Left lung (tissue), 10 donors: Measurements from ENCODE around the gene VWF. TPM values are rescaled to one million over a fixed set of nuclear protein-coding genes. Genes with fewer than 3 reads are reported as not detected.

ENCODE experiments used
- ATAC-seq: fragments of 200-7000 bp; cut with Tn5 transposase; one replicate; pipeline ENCODE4 v1.9.1; 2020; ENCODE audit warnings: moderate library complexity
- DNase-seq, 4 donors: peaks; one replicate each; pipeline ENCODE4 v3.0.0-alpha.2; 2013 to 2020
- H3K27ac ChIP-seq, 2 donors: fragments of 200-600 bp; sonication (generic) in 1 of 2; one replicate each; pipeline versions ENCODE4 v1.5.0 to v1.8.0; 2020 to 2021
- H3K27me3 ChIP-seq, 2 donors: fragments of 200-600 bp; sonication (generic) in 1 of 2; one replicate each; pipeline versions ENCODE4 v1.5.0 to v1.8.0; 2020 to 2021
- H3K36me3 ChIP-seq, 2 donors: fragments of 200-600 bp; sonication (generic) in 1 of 2; one replicate each; pipeline versions ENCODE4 v1.5.0 to v1.8.0; 2020 to 2021
- H3K4me1 ChIP-seq, 2 donors: fragments of 200-600 bp; one replicate each; pipeline ENCODE4 v1.8.0; 2021
- H3K4me3 ChIP-seq, 2 donors: fragments of 200-600 bp; sonication (generic) in 1 of 2; one replicate each; pipeline versions ENCODE4 v1.5.0 to v1.8.0; 2020 to 2021; ENCODE audit warnings: mild to moderate bottlenecking in 1 of 2
- H3K9me3 ChIP-seq, 2 donors: fragments of 200-600 bp; sonication (generic) in 1 of 2; one replicate each; pipeline versions ENCODE4 v1.5.0 to v1.8.0; 2020 to 2021
- intact Hi-C, 2 donors: fragments of 100-400 bp; cut with DNase I; formaldehyde crosslinking; loops; one replicate each; pipeline versions ENCODE4 v1.11.2 to v1.14.2; 2022
- polyA plus RNA-seq, 6 donors: library from polyadenylated mRNA; unstranded; fragments of 120-200 nt; gene quantifications; one replicate each; pipeline ENCODE4 v1.2.1, GENCODE V29; 2013; ENCODE audit not compliant: insufficient read length in 6 of 6
- total RNA-seq, 2 donors: library from RNA; stranded (reverse); fragmentation: NEBNext Ultra II Directional; extraction: Animal tissue kit (Norgen Biotek cat#: 25700); gene quantifications; one replicate each; pipeline ENCODE4 v1.2.1, GENCODE V29; 2021
- TF ChIP-seq, protein P1 (sequence below), 2 donors: fragments of 200-600 bp; sonication (generic) in 1 of 2; IDR thresholded peaks; one replicate each; pipeline versions ENCODE4 v1.5.0 to v1.8.0; 2021; ENCODE audit warnings: antibody characterized with exemption in 2 of 2
- donor health status: DM: no; HTN: yes; CAD: no.
- donor health status: DM: no; HTN: no; CAD: no.

Gene VWF
- total and polyA plus RNA-seq, 8 donors: 123 to 401 (median 147) TPM

DNA sequence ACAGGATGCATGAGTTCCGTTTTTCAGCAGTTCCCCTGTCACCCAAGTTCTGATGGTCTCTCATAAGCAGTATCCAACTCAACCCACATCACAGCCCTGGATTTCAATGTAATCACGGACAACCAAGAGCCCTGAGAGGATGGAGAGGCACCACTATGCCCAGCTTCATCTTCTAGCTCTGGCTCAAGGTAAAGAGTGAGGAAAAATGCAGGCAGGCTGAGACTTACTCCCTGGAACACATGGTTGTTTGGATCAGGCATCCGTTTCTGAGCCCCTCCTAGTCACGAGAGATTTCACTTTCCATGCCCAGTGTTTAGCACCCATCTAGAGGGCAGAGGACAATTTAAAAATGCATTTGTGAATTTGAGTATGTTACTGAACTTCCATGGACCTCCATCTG lies 224.4 kb downstream of the VWF start:
- Histone ChIP-seq H3K27ac (no peak overlapping the region), H3K9me3 (no peaks in the 10 kb centered on the region), H3K27me3 (no peaks in the 10 kb centered on the region), H3K4me1 (no peaks in the 10 kb centered on the region), H3K36me3 (no peaks in the 10 kb centered on the region), H3K4me3 (no peak overlapping the region)
- no peak for ATAC-seq
- intact Hi-C loops: no loop called here
- TF ChIP-seq, protein P1, sequence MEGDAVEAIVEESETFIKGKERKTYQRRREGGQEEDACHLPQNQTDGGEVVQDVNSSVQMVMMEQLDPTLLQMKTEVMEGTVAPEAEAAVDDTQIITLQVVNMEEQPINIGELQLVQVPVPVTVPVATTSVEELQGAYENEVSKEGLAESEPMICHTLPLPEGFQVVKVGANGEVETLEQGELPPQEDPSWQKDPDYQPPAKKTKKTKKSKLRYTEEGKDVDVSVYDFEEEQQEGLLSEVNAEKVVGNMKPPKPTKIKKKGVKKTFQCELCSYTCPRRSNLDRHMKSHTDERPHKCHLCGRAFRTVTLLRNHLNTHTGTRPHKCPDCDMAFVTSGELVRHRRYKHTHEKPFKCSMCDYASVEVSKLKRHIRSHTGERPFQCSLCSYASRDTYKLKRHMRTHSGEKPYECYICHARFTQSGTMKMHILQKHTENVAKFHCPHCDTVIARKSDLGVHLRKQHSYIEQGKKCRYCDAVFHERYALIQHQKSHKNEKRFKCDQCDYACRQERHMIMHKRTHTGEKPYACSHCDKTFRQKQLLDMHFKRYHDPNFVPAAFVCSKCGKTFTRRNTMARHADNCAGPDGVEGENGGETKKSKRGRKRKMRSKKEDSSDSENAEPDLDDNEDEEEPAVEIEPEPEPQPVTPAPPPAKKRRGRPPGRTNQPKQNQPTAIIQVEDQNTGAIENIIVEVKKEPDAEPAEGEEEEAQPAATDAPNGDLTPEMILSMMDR (IDR thresholded peaks at IDR 0.05): no peak
- DNase-seq: no peak

DNA sequence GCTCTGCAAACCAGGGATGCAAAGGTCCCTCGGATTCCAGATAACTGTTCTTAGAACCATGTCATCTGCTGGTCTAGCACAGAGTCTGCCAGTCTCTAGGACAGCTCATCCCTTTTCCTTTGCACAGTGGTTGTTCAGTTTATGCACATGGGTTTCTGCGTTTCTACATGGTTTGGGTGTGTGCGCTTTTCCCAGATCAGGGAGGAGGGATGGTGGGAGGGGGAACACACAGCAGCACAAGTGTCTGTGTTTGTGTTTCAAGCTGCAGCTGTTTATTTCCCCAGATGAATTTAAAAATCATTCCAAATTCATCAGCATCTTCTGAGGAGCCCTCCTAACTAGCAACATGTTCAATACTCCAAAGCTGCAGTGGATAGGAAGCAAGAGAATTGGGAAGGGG lies 224.8 kb downstream of the VWF start:
- intact Hi-C loops: no loop called here
- Histone ChIP-seq H3K36me3 (no peaks in the 10 kb centered on the region), H3K4me1 (no peaks in the 10 kb centered on the region), H3K27me3 (no peaks in the 10 kb centered on the region), H3K9me3 (no peaks in the 10 kb centered on the region), H3K27ac (no peak overlapping the region), H3K4me3 (no peak overlapping the region)
- DNase-seq (no peak), ATAC-seq (no peak)
- TF ChIP-seq, protein P1 (IDR thresholded peaks at IDR 0.05): no peak

DNA sequence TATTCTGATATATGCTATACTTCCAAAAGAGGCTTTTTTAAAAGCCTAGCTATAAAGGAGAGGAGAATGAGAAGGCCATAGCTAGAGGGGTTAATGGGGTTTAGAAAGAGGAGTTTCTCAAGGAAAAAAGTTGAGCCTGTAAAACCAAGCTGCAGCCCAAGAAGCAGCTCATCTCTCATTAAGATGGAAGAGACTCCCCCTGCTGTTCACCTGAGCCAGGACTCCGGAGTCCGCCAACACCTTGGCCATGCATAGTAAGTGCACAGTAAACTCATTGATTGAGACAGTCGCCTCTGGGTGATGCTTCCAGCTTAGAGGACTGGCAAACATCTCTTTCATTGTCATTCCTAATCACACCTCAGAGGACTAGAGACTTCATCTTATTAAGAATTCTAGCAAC lies 225.6 kb downstream of the VWF start:
- Histone ChIP-seq H3K27me3 (no peaks in the 10 kb centered on the region), H3K36me3 (no peaks in the 10 kb centered on the region), H3K4me3 (no peak overlapping the region), H3K4me1 (no peaks in the 10 kb centered on the region), H3K27ac (no peak overlapping the region), H3K9me3 (no peaks in the 10 kb centered on the region)
- TF ChIP-seq, protein P1 (IDR thresholded peaks at IDR 0.05): no peak
- no peak for ATAC-seq
- DNase-seq: no peak
- intact Hi-C loops: no loop called here

Other genes starting within 250 kb of the VWF start
- gene ANO2, start 179.4 kb downstream of the VWF start, total RNA-seq: 10 to 100 TPM in 1 of 2 donors, 1 to 10 TPM in 1; 9.6 to 10.5 TPM
- 1 to 10 TPM; 3.4 to 6.9 (median 4.9) TPM for gene ANO2, start 179.4 kb downstream of the VWF start, polyA plus RNA-seq
- gene CD9, start 75.7 kb upstream of the VWF start, total RNA-seq: 100 to 1,000 TPM; 416 to 512 TPM
- gene CD9, start 75.7 kb upstream of the VWF start, polyA plus RNA-seq: 100 to 1,000 TPM; 100 to 144 (median 120) TPM
- gene PLEKHG6, start 186.0 kb upstream of the VWF start, total RNA-seq: 1 to 10 TPM; 2.0 to 4.2 TPM
- gene PLEKHG6, start 186.0 kb upstream of the VWF start, polyA plus RNA-seq: 1 to 10 TPM; 2.7 to 4.1 (median 3.5) TPM
- gene TNFRSF1A, start 217.4 kb upstream of the VWF start, total RNA-seq: 100 to 1,000 TPM; 155 to 211 TPM
- 100 to 1,000 TPM; 110 to 139 (median 125) TPM for gene TNFRSF1A, start 217.4 kb upstream of the VWF start, polyA plus RNA-seq